AG10803 (cell line): Measurements from ENCODE around the gene CDS2.
"Not testable (repeated sequence)": the region's sequence is repeated elsewhere in the genome, so short reads cannot be mapped to it uniquely, and the experiment has no call there.

Source experiments
- DNase-seq: peaks from one replicate; pipeline ENCODE4 v3.0.0; 2010; ENCODE audit warnings: low read depth
- H3K4me3 ChIP-seq: 2 replicates; pipeline ENCODE4 v1.5.1; 2011; ENCODE audit warnings: mild to moderate bottlenecking, low read length, control low read depth
- CTCF ChIP-seq: conservative IDR thresholded peaks from 2 replicates; pipeline ENCODE4 v1.5.1; 2011; ENCODE audit warnings: mild to moderate bottlenecking, low read length, control low read depth, inconsistent platforms

The CDS2 gene

DNA sequence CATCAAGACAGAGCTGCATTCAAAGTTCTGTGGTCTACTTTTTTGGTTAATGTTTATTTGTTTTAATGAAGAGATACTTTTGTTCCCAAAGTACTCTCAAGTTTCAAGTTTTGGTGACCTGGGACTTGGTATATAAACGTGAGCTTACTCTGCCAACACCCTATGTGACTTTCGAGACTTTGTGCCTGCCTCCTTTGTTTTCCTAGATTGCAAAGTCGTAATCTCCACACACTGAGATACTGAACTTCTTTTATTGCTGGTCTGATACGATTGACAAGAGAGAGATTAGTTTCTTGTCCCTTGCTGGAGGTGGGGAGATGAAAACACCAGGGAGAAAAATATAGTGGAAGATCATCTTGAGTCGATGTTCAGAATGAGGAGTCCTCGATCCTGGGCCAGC is 34.9 kb upstream of the CDS2 start:
- TF ChIP-seq CTCF = no peak
- DNase-seq = no peak
- no peak overlapping the region for H3K4me3 ChIP-seq

DNA sequence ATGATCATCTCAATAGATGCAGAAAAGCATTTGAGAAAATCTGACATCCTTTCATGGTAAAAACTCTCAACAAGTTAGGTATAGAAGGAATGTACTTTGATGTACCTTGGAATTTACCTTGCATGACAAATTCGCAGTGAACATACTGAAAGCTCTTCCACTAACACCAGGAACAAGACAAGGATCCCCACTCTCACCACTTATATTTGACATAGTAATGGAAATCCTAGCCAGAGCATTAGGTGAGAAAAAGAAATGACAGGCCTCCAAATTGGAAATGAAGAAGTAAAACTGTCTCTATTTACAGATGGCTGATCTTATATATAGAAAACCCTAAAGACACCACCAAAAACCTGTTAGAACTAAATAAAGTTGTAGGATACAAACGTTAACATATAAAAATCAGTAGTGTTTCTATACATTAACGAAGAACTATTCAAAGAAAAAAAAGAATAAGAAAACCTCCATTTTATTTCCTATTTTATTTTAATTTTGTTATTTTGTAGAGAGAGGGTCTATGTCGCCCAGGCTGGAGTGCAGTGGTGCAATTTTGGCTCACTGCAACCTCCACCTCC is 34.0 kb upstream of the CDS2 start:
- no peak for DNase-seq
- no peak overlapping the region for H3K4me3 ChIP-seq
- TF ChIP-seq CTCF = no peak

GRCh38 chr20:5095454-5095853 is 31.4 kb upstream of the CDS2 start:
- H3K4me3 ChIP-seq = no peak overlapping the region
- no peak for TF ChIP-seq CTCF
- DNase-seq = no peak

DNA sequence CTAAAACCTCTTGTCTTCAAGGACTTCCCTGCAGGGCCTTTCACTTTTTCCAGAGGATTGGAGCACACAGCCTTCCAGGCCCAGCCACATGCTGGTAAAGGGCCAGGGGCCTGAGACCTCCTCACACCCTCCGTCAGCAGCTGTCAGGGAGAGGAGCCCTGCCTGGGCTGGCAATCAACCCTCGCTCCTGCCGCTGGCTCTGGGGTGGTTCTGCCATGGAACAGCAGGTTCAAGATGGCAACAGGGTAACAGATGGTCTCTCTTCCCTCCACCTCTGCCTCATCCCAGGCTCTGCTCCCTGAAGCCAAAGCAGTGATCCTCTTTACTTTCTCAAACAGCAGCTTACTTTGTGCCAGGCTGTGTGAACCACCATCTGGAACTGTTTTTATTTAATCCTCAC is 30.9 kb upstream of the CDS2 start:
- TF ChIP-seq CTCF = no peak
- DNase-seq = no peak

DNA sequence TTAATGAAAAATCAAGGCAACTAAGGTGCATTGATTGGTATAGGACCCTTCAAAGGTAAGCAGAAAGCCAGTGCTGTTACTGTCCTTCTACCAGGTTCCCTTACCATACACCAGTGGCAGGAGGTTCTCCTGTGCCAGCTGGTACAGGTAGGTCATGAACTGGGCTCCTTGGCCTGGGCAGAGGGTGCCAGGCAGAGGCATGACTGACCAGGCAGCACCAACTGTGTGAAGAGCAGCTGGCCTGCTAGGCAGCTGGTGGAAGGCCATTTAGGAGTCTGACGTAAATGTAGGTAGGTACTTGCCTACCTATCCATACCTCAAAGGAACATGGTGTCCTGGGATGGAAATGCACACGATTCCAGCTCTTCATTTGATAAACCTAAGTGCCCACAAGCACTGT is 30.3 kb upstream of the CDS2 start:
- TF ChIP-seq CTCF = no peak
- H3K4me3 ChIP-seq = no peak overlapping the region
- DNase-seq = no peak

More for the DNA sequence above, 30.9 kb upstream of the CDS2 start:
- no peak overlapping the region for H3K4me3 ChIP-seq

- not testable (repeated sequence) for H3K4me3 ChIP-seq, DNase-seq
Observed at GRCh38 chr20:5099009-5099408, 27.8 kb upstream of the CDS2 start.

- DNase-seq, H3K4me3 ChIP-seq: not testable (repeated sequence)
Observed at GRCh38 chr20:5099909-5100308, 26.9 kb upstream of the CDS2 start.

GRCh38 chr20:5100684-5101347 is 26.0 kb upstream of the CDS2 start:
- no peak overlapping the region for H3K4me3 ChIP-seq
- peak; percentile 81 for TF ChIP-seq CTCF
- peak; percentile 55 for DNase-seq
